Renal cortex interstitium (tissue), 15 donors: ENCODE measurements around the gene HTD2. TPM values are rescaled to one million over a fixed set of nuclear protein-coding genes. Genes with fewer than 3 reads are reported as not detected.
"Not testable (repeated sequence)": the region's sequence is repeated elsewhere in the genome, so short reads cannot be mapped to it uniquely, and the experiment has no call there.

ENCODE experiments used
- DNase-seq, 11 donors: peaks; one replicate each; pipeline ENCODE4 v3.0.0-alpha.2; 2013; ENCODE audit warnings: low read depth in 9 of 11, low spot score in 4 of 11; ENCODE audit errors: extremely low read depth in 1 of 11
- long read RNA-seq, 16 experiments: transcript quantifications; one replicate each; lab custom pipeline, GENCODE V29; 2026
- polyA plus RNA-seq, 3 donors: library from polyadenylated mRNA; unstranded; fragments of 120-200 nt; gene quantifications; one replicate each; pipeline ENCODE4 v1.2.1, GENCODE V29; 2013; ENCODE audit not compliant: insufficient read length in 3 of 3

HTD2 gene
- 10 to 100 TPM; 14.4 to 16.6 (median 14.8) TPM for polyA plus RNA-seq
- long read RNA-seq, donor 1, transcript HTD2-201 (5 exons, 1,508 nt), result major isoform, 6 of 7 reads
- long read RNA-seq, donor 1, partial matches to known transcripts, result 0 of 7 reads
- long read RNA-seq, donor 1, other reads (novel, unspliced or antisense), result 0 of 7 reads
- long read RNA-seq, donor 2, partial matches to known transcripts, result 0 of 1 reads
- long read RNA-seq, donor 2, other reads (novel, unspliced or antisense), result 0 of 1 reads
- long read RNA-seq, donor 3, transcript HTD2-201 (5 exons, 1,508 nt), result major isoform, 6 of 9 reads
- long read RNA-seq, donor 3, partial matches to known transcripts, result 0 of 9 reads
- long read RNA-seq, donor 3, other reads (novel, unspliced or antisense), result 0 of 9 reads
- long read RNA-seq, donor 4, partial matches to known transcripts, result 0 of 5 reads
- long read RNA-seq, donor 4, other reads (novel, unspliced or antisense), result 0 of 5 reads
- long read RNA-seq, donor 5, result 0 reads
- long read RNA-seq, donor 6, transcript HTD2-206 (5 exons, 1,378 nt), result major isoform, 6 of 8 reads
- long read RNA-seq, donor 6, partial matches to known transcripts, result 0 of 8 reads
- long read RNA-seq, donor 6, other reads (novel, unspliced or antisense), result 0 of 8 reads
- long read RNA-seq, donor 7, partial matches to known transcripts, result 0 of 7 reads
- long read RNA-seq, donor 7, other reads (novel, unspliced or antisense), result 0 of 7 reads
- long read RNA-seq, donor 8, partial matches to known transcripts, result 0 of 5 reads
- long read RNA-seq, donor 8, other reads (novel, unspliced or antisense), result 0 of 5 reads
- long read RNA-seq, donor 9, partial matches to known transcripts, result 0 of 6 reads
- long read RNA-seq, donor 9, other reads (novel, unspliced or antisense), result 0 of 6 reads
- long read RNA-seq, donor 10, partial matches to known transcripts, result 0 of 7 reads
- long read RNA-seq, donor 10, other reads (novel, unspliced or antisense), result 0 of 7 reads
- long read RNA-seq, donor 11, transcript HTD2-201 (5 exons, 1,508 nt), result major isoform, 8 of 8 reads
- long read RNA-seq, donor 11, partial matches to known transcripts, result 0 of 8 reads
- long read RNA-seq, donor 11, other reads (novel, unspliced or antisense), result 0 of 8 reads
- long read RNA-seq, donor 12, partial matches to known transcripts, result 0 of 2 reads
- long read RNA-seq, donor 12, other reads (novel, unspliced or antisense), result 0 of 2 reads
- long read RNA-seq, donor 13, partial matches to known transcripts, result 0 of 5 reads
- long read RNA-seq, donor 13, other reads (novel, unspliced or antisense), result 0 of 5 reads
- long read RNA-seq, donor 14, partial matches to known transcripts, result 0 of 6 reads
- long read RNA-seq, donor 14, other reads (novel, unspliced or antisense), result 0 of 6 reads
- long read RNA-seq, donor 15, partial matches to known transcripts, result 0 of 6 reads
- long read RNA-seq, donor 15, other reads (novel, unspliced or antisense), result 0 of 6 reads
- long read RNA-seq, donor 16, transcript HTD2-206 (5 exons, 1,378 nt), result minor isoform, 6 of 19 reads
- long read RNA-seq, donor 16, transcript HTD2-201 (5 exons, 1,508 nt), result major isoform, 10 of 19 reads
- long read RNA-seq, donor 16, partial matches to known transcripts, result 0 of 19 reads
- long read RNA-seq, donor 16, other reads (novel, unspliced or antisense), result 0 of 19 reads

DNA sequence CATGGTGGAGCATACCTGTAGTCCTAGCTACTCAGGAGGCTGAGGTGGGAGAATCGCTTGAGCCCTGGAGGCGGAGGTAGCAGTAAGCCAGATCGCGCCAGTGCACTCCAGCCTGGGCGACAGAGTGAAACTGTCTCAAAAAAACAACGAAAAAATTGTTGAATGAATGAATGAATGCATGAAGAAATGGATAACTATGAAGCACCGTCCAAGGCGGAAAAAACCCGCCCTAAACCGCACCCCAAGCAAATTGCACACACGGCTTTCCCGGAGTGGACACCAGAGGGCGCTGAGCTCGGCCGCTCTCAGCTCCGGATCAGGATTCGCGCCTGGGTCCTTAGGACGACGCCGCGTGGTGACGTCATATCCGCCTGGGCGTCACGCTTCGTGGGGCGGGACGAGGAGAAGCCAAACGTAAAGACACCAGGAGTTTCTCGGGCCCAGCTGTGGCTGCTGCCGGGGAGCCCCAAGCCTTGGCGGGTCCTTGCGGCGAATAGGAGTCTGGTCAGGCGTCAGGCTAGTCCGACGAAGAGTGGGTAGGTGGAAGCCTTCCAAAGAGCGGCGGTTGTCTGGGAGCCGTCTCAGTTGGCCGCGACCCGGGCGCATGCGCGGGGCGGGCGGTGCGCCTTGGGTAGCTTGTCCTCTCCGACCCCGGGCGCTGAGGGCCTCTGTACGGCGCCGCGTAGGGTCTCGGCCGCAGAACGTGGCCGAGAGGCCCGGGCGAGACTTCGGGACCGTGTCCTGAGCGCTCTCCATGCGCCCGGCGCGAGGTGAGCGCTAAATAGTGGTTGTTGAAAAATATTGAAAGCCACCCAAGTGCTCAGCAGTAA lies at the start of gene HTD2, which contains the start of gene RPP14:
Gene HTD2 (plus strand): TSS at position 639 of the 830 bp plus-strand sequence. CDS start 11,094 bp downstream, outside the sequence.
Gene RPP14 (plus strand): TSS at position 364 of the 830 bp plus-strand sequence. CDS start 4,085 bp downstream, outside the sequence.
- DNase-seq, result peak; percentile 92 to 99 (median 98)

- DNase-seq, result no peak
Measured at GRCh38 chr3:58258392-58259055, 47.8 kb upstream of the HTD2 start.

DNA sequence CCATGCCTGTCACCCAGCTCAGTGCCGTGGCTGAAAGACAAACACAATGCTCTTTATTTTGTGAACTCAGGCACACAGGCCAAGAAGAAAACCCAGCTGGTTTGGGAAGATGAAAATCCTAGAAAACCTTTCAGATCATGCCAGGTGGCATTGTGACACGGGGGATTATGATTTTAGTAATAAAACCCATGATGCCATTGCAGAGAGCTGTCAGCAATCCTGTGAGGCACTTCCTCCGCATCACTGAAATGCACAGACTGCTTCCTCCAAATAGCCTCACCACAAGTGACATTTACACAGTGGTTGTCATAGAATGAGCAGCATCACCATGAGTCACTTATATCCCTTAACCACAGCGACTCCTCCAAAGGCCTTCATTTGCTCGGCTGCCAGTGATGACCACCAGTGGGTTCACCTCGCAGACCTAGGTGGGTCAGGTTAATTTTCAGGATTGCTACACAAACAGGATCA lies 46.0 kb upstream of the HTD2 start:
- no peak for DNase-seq

GRCh38 chr3:58260733-58261132 lies 45.6 kb upstream of the HTD2 start:
- no peak for DNase-seq

- no peak for DNase-seq
Measured at GRCh38 chr3:58261954-58262666, 44.2 kb upstream of the HTD2 start.

GRCh38 chr3:58266577-58266976 lies 39.7 kb upstream of the HTD2 start:
- no peak for DNase-seq

GRCh38 chr3:58267543-58267942 lies 38.8 kb upstream of the HTD2 start:
- not testable (repeated sequence) for DNase-seq

GRCh38 chr3:58269356-58269755 lies 37.0 kb upstream of the HTD2 start:
- no peak for DNase-seq

- no peak for DNase-seq
Measured at GRCh38 chr3:58270485-58270884, 35.8 kb upstream of the HTD2 start.

DNA sequence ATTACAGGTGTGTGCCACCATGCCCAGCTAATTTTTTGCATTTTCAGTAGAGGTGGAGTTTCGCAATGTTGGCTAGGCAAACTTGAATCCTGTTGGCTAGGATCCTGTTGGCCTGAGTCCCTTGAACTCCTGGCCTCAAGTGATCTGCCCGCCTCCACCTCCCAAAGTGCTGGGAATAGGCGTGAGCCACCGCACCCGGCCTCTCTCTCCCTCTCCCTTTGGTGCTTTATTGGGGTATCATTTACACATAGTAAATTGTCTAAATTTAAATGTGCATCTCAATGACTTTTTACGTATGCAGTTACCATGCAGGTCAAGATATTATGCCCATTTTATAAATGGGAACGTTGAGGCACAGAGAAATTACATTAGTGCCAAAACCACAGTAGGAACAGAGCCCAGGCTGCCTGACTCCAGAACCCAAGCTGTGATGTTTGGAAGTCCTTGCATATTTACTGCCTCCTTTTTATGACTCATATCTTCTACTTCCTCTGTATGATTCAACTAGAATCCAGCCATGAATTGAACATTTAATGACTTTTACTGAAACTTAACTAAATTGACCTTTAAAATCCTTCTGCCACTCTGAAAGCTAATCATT lies 34.3 kb upstream of the HTD2 start:
- no peak for DNase-seq

DNA sequence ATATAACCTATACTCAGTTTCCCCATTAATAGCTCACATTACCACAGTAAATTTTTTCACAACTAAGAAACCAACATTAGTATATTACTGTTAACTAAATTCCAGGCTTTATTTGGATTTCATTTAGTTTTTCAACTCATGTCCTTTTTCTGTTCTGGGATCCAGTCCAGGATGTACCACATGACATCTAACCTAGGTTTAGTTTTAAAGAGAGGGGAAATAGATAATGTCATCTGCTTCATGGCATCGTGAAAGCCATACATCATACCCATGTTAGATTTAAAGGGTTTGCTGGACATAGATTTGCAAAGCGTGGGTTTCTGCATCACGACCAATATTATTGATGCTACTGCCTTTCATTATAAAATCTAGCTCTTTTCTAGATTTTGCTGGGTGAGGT lies 33.4 kb upstream of the HTD2 start:
- no peak for DNase-seq

DNA sequence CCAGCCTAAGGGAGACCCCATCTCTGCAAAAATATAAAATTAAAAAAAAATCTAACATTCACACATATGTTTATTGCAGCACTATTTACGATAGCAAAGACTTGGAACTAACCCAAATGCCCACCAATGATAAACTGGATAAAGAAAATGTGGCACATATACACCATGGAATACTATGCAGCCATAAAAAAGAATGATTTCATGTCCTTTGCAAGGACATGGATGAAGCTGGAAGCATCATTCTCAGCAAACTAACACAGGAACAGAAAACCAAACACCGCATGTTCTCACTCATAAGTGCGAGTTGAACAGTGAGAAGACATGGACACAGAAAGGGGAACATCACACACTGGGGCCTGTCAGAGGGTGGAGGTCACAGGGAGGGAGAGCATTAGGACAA lies 33.0 kb upstream of the HTD2 start:
- DNase-seq, result not testable (repeated sequence)

DNA sequence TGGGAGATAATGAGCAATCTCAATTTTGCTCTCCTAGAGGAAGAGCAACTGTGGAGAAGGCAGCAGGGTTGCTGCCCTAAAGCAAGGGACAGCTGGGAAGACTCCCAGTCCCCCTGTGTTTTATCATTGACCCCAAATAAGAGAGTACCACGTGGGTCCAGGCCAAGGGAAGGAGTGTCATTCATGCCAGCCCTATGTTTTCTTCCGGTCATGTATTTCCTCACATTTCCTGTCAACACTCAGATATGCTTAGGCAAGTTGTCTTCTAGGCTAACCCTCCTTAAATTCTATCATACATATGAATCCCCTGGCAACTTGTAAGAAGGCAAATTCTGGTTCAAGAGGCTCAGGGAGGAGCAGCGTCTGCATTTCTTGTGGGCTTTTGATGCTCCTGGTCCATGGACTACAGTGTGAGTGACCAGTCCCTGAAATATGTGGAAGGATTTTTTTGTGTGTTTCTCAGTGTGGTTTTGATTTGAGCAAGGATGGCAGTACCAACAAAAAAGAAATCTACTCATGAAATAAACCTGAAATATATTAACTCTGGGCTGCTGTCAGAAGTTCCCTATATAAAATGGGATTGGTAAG lies 32.2 kb upstream of the HTD2 start:
- no peak for DNase-seq

GRCh38 chr3:58281069-58281468 lies 25.3 kb upstream of the HTD2 start:
- DNase-seq, result no peak

DNA sequence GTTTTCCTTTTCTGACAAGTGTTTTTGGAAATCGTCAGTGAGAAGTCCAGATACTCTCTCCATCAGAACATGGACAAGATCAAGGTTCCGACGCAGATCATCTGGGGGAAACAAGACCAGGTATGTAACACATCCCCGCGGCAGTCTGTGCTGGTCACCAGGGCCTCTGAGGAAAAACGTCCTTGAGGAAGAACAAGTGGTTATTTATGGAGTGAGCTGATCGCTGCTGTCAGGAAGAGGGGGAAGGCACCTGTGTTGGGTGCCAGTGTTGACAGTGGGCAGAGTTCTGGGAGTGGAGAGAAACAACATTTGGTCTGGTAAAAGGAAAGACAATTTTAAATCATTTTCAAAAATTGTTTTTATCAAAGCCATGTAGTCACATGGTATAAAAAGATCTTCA lies 21.0 kb upstream of the HTD2 start:
- no peak for DNase-seq

DNA sequence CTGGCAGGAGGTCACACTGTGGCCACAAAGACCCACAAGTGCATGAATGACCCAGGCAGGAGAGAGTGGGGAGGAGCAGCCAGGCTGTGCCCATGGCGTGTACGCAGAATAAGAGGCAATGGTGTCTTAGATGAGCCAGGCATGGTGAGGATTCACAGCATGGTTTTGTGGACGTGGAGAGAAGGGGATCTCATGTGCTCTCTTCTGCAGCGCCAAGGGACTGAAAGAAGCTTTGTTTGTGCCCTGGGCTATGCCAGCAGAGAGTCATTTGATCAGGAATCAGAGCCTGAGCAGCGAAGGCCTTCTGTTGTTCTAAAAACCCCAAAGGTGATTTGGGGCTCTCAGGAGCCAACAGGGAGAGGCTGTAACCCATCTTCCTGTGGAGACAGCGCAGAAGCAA lies 19.0 kb upstream of the HTD2 start:
- DNase-seq, result no peak
